Activated CD8-positive, alpha-beta T cell treated with anti-CD3 and anti-CD28 coated beads, Interleukin-2, amount 10 ng/mL, durations not matched to agents 7 days and 5 days (primary cell): ENCODE data around the gene BNIP2. TPM values are rescaled to one million over a fixed set of nuclear protein-coding genes. Genes with fewer than 3 reads are reported as not detected.
A peak's percentile ranks its signal among the peaks of the same experiment; 100 is the strongest.
"Not testable (repeated sequence)": the region's sequence is repeated elsewhere in the genome, so short reads cannot be mapped to it uniquely, and the experiment has no call there.

Experiments used
- ATAC-seq: fragments of 150-1000 bp; cut with Tn5 transposase; one replicate; pipeline ENCODE4 v1.10.0; 2021; ENCODE audit warnings: moderate library complexity
- CTCF ChIA-PET: fragments of 350-600 bp; sonication (Branson Sonifier 250); formaldehyde crosslinking; loops from one replicate; lab custom pipeline; 2021; ENCODE audit warnings: antibody characterized with exemption; lab: Charles Lee
- POLR2A ChIA-PET: fragments of 350-600 bp; sonication (Branson Sonifier 250); formaldehyde crosslinking; loops from one replicate; lab custom pipeline; 2021; ENCODE audit warnings: antibody characterized with exemption; lab: Charles Lee
- DNase-seq: peaks from one replicate; pipeline ENCODE4 v3.0.0-alpha.2; 2020
- H3K27ac Mint-ChIP-seq: one replicate; pipeline ENCODE4 v1.8.0; 2021; ENCODE audit warnings: mild to moderate bottlenecking, mixed read lengths
- H3K27me3 Mint-ChIP-seq: one replicate; pipeline ENCODE4 v1.8.0; 2021; ENCODE audit warnings: low read depth, mixed read lengths
- H3K36me3 Mint-ChIP-seq: one replicate; pipeline ENCODE4 v1.8.0; 2021; ENCODE audit warnings: low read depth, mixed read lengths
- H3K4me1 Mint-ChIP-seq: one replicate; pipeline ENCODE4 v1.8.0; 2021; ENCODE audit warnings: low read depth, mixed read lengths
- H3K4me3 Mint-ChIP-seq: one replicate; pipeline ENCODE4 v1.8.0; 2021; ENCODE audit warnings: mild to moderate bottlenecking, mixed read lengths
- H3K9me3 Mint-ChIP-seq: one replicate; pipeline ENCODE4 v1.8.0; 2022; ENCODE audit warnings: mixed read lengths; ENCODE audit not compliant: insufficient read depth
- total RNA-seq, 2 experiments: library from RNA; stranded (reverse); gene quantifications; one replicate each; pipeline ENCODE4 v1.2.3, GENCODE V29; 2021

The BNIP2 gene
- total RNA-seq, 2 experiments from 2014 or later: 69.0 to 74.8 TPM

DNA sequence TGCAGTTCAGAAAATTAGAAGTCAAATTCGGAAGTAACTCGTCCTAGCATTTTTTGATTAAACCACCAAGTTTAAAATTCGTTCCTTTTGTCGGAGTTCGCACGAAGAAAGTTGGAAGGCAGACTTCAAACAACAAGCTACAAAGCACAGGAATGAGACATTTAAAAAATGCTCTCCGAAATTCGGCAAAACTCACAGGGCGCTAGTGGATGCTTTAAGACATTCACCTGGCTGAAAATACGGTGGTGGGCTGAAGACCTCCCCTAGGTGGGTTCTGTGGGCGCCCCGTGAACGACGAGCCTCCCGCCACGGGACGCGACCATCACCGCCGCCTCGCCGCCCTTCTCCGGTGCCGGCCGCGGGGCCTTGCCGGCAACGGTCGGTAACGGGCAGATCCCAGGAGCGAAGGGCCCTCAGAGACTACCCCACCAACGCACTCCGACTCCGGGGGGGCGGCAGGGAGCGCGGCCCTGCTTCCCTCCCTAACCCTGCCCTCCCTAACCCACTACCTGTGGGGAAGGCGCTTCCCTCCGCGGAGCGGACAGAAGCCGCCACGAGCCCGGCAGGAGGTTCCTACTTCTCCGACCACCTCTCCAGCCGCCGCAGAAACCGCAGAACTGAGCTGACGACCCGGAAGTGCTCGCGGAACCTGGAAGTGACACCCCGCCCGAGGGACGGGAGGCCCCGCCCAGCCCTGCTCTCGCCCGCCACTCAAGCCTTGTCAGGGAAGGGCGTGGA lies 32.1 kb downstream of the BNIP2 start, which contains the start of gene GTF2A2:
Gene GTF2A2 (minus strand): TSS at position 619 of the 738 bp plus-strand sequence. CDS start 5,238 bp downstream, outside the sequence.
- Mint-ChIP-seq H3K4me1 (peaks cover 9% of the 10 kb centered on the region), H3K9me3 (no peaks in the 10 kb centered on the region), H3K36me3 (peaks cover 32% of the 10 kb centered on the region), H3K4me3 (peak within 1 kb of the TSS; percentile 12), H3K27ac (peak within 1 kb of the TSS; percentile 85), H3K27me3 (no peaks in the 10 kb centered on the region)
- DNase-seq (peak; percentile 98), ATAC-seq (peak; percentile 99)
- ChIA-PET CTCF (interaction anchor here (1.3 to 1.6 kb wide), 5 partner anchors 13 to 124 kb away, joined by 3 to 9 read pairs (median 4); partner anchors contain the start of gene BNIP2), POLR2A (interaction anchor here (0.6 to 2.5 kb wide), 7 partner anchors 8 to 1845 kb away, joined by 3 to 33 read pairs (median 3); partner anchors contain the start of gene BNIP2)

DNA sequence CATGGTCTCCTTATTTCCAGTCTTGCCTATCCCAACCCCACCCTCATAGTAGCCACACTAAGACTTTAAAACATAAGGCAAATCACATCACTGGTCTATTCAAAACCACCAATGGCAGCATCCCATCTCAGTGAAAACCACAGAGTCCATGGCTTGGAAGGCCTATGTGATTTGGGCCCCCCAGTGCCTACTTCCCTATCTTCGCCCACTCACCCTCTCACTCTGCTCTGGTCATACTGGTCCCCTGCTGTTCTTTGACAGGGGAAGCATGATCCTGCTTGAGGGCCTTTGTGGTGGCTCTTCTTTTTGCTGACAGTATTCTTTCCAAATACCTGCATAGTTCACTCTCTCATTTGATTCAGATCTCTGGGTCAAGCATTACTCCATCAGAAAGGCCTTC lies 35.1 kb downstream of the BNIP2 start:
- ChIA-PET POLR2A (interaction anchor here (1.0 to 1.4 kb wide), 2 partner anchors 10 to 33 kb away, joined by 3 to 4 read pairs; no protein-coding TSS in a partner anchor), CTCF (interaction anchor here (1.5 kb wide), 1 partner anchor 17 kb away, joined by 3 read pairs; no protein-coding TSS in a partner anchor)
- Mint-ChIP-seq H3K4me3 (no peak overlapping the region), H3K9me3 (no peaks in the 10 kb centered on the region), H3K4me1 (peaks cover 9% of the 10 kb centered on the region), H3K36me3 (peaks cover 31% of the 10 kb centered on the region), H3K27ac (no peak overlapping the region), H3K27me3 (no peaks in the 10 kb centered on the region)
- DNase-seq: no peak
- no peak for ATAC-seq

DNA sequence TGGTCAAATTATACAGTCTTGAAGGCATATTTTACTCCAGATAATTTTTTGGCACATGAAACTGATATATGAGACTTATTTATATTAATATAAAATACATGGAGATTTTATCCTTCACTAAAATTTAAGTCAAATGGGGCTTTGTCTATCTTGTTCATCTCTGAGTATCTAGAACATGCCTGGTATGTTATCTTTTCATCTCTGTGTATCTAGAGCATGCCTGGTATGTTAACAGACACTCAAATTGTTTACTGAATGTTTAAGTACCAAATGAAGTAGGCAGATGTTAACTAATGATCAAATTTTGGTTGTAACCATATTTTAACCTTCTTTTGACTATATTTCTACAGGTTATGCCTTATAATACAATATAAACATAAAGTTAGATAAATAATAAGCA lies 39.5 kb downstream of the BNIP2 start:
- POLR2A ChIA-PET: interaction anchor here (1.4 kb wide), 1 partner anchor 8 kb away, joined by 3 read pairs; the partner anchor contains the start of gene GTF2A2
- CTCF ChIA-PET: no interaction called here
- peaks cover 2% of the 10 kb centered on the region for H3K4me1 Mint-ChIP-seq

DNA sequence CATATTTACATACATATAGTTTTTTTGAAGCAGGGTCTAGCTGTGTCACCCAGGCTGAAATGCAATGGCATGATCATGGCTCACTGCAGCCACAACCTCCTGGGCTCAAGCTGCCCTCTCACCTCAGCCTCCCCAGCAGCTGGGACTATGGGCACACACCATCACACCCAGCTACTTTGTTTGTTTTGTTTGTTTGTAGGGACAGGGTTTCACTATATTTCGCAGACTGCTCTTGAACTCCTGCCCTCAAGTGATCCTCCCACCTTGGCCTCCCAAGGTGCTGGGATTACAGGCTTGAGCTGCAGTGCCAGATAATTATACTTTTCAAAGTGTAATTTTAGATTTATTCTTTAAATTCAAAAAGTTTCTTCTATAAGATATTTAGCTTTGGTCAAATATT lies 42.0 kb downstream of the BNIP2 start:
- Mint-ChIP-seq H3K36me3 (peaks cover 38% of the 10 kb centered on the region), H3K27ac (no peak overlapping the region), H3K4me3 (no peak overlapping the region), H3K9me3 (no peaks in the 10 kb centered on the region), H3K27me3 (no peaks in the 10 kb centered on the region), H3K4me1 (no peaks in the 10 kb centered on the region)
- no peak for ATAC-seq
- ChIA-PET CTCF (interaction anchor here (0.9 kb wide), 1 partner anchor 17 kb away, joined by 3 read pairs; no protein-coding TSS in a partner anchor), POLR2A (interaction anchor here (1.3 kb wide), 1 partner anchor 11 kb away, joined by 5 read pairs; the partner anchor contains the start of gene GTF2A2)
- no peak for DNase-seq

More for the DNA sequence above, 39.5 kb downstream of the BNIP2 start:
- Mint-ChIP-seq H3K9me3 (no peaks in the 10 kb centered on the region), H3K36me3 (peaks cover 32% of the 10 kb centered on the region), H3K27ac (no peak overlapping the region), H3K27me3 (no peaks in the 10 kb centered on the region), H3K4me3 (no peak overlapping the region)
- DNase-seq: no peak
- no peak for ATAC-seq

DNA sequence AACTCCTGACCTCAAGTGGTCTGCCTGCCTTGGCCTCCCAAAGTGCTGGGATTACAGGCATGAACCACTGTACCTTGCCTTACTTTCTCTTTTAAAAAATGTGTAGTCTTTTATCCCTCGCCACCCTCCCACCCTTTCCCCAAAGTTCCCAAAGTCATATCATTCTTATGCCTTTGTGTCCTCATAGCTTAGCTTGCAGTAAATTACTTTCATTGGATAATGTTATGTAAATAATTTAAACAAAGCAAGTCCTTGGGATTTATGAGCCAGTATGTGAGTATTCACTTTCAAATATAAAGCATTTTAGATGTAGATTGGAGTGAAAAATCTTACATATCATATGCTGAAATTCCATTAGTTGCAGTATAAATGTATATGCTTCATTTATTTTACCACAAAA lies 42.8 kb downstream of the BNIP2 start:
- Mint-ChIP-seq H3K27ac (no peak overlapping the region), H3K27me3 (no peaks in the 10 kb centered on the region), H3K36me3 (peaks cover 37% of the 10 kb centered on the region), H3K4me3 (no peak overlapping the region), H3K9me3 (no peaks in the 10 kb centered on the region), H3K4me1 (no peaks in the 10 kb centered on the region)
- DNase-seq: no peak
- no peak for ATAC-seq
- CTCF ChIA-PET: interaction anchor here (0.9 to 1.9 kb wide), 3 partner anchors 16 to 117 kb away, joined by 3 to 4 read pairs (median 3); no protein-coding TSS in a partner anchor
- POLR2A ChIA-PET: interaction anchor here (1.3 kb wide), 1 partner anchor 11 kb away, joined by 5 read pairs; the partner anchor contains the start of gene GTF2A2

DNA sequence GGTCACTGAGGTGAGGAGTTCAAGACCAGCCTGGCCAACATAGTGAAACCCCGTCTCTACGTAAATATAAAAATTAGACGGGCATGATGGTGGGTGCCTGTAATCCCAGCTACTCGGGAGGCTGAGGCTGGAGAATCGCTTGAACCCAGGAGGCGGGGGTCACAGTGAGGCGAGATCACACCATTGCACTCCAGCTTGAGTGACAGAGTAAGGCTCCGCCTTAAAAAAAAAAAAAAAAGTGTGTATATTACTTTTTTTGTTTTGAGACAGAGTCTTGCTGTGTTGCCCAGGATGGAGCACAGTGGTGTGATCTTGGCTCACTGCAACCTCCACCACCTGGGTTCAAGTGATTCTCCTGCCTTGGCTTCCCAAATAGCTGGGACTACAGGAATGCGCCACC lies 43.3 kb downstream of the BNIP2 start:
- H3K4me3 Mint-ChIP-seq, POLR2A ChIA-PET, DNase-seq: not testable (repeated sequence)

DNA sequence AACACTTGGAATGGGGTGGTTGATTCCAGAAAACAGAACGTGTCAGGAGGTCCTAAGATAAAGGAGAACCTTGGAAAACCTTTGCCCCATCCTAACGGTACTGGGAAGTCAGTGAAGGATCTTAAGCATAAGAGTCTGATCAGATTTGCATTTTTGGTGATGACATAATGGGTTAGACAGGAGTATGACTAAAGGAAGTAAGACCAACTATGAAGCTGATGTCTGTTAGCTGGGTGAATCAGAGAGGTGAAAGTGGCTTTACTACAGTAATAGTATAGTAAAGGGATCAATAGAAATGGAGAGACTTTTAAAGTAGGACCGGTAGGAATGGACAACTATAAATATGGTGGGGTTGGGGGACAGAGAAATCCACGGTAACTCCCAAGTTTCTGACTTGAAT lies 44.4 kb downstream of the BNIP2 start:
- Mint-ChIP-seq H3K9me3 (no peaks in the 10 kb centered on the region), H3K4me3 (no peak overlapping the region), H3K4me1 (no peaks in the 10 kb centered on the region), H3K36me3 (peaks cover 35% of the 10 kb centered on the region), H3K27ac (peak overlapping the region; percentile 2), H3K27me3 (no peaks in the 10 kb centered on the region)
- no peak for DNase-seq
- ATAC-seq: no peak
- ChIA-PET POLR2A (interaction anchor here (1.0 kb wide), 1 partner anchor 8 kb away, joined by 4 read pairs; no protein-coding TSS in a partner anchor), CTCF (interaction anchor here (1.2 to 1.9 kb wide), 4 partner anchors 33 to 116 kb away, joined by 4 to 5 read pairs (median 4); partner anchors contain the start of gene GCNT3)

More for the DNA sequence above, 43.3 kb downstream of the BNIP2 start:
- not testable (repeated sequence) for H3K4me1 Mint-ChIP-seq, H3K27me3 Mint-ChIP-seq, ATAC-seq, H3K27ac Mint-ChIP-seq, H3K9me3 Mint-ChIP-seq
- H3K36me3 Mint-ChIP-seq: peaks cover 38% of the 10 kb centered on the region
- CTCF ChIA-PET: interaction anchor here (0.9 to 1.9 kb wide), 2 partner anchors 113 to 117 kb away, joined by 3 to 4 read pairs; no protein-coding TSS in a partner anchor

DNA sequence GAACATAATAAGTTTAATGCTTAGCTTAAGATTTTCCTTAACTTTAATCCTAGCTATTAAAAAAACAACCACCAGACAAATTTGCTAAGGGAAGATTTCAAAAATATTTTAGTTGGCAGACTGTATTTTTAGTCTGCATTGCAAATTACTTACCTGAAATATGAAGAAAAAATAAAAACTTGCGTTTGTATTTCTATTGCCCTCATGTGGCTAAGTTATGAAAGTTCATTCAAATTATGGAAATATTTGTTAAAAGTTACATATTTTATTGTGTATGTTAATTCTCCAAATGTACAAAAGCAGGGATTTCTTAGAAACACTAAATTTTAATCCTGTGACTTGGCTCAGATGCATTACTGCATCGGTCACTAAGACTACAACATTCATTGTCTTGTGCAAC lies 46.8 kb downstream of the BNIP2 start:
- Mint-ChIP-seq H3K27me3 (no peaks in the 10 kb centered on the region), H3K36me3 (peaks cover 44% of the 10 kb centered on the region), H3K4me3 (no peak overlapping the region), H3K9me3 (no peaks in the 10 kb centered on the region), H3K27ac (no peak overlapping the region), H3K4me1 (no peaks in the 10 kb centered on the region)
- ChIA-PET CTCF (interaction anchor here (0.7 to 2.4 kb wide), 8 partner anchors 10 to 476 kb away, joined by 3 to 22 read pairs (median 4); no protein-coding TSS in a partner anchor), POLR2A (no interaction called here)
- no peak for DNase-seq
- ATAC-seq: no peak

DNA sequence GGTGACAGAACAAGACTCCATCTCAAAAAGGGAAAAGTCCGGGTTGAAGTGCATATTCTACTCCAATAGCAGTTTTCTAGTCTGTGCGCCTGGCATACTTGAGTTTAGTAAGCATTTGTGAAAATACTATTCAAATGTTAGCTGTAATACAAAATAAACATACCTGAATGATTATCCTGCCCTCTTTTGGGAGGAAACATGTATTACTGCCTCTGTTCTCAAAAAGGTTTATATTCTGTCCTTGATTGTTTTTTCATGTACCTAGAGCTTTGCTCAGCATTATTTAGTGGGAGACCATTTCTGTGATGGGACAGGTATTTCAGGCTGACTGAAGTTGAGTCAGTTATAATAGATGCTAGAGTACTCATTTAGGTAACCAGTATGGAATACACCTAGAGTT lies 51.6 kb downstream of the BNIP2 start:
- POLR2A ChIA-PET, H3K9me3 Mint-ChIP-seq, DNase-seq, H3K27me3 Mint-ChIP-seq, H3K27ac Mint-ChIP-seq, H3K4me3 Mint-ChIP-seq, ATAC-seq, H3K4me1 Mint-ChIP-seq: not testable (repeated sequence)
- H3K36me3 Mint-ChIP-seq: peaks cover 32% of the 10 kb centered on the region
- CTCF ChIA-PET: interaction anchor here (0.6 to 1.5 kb wide), 5 partner anchors 17 to 519 kb away, joined by 3 to 9 read pairs (median 3); no protein-coding TSS in a partner anchor

DNA sequence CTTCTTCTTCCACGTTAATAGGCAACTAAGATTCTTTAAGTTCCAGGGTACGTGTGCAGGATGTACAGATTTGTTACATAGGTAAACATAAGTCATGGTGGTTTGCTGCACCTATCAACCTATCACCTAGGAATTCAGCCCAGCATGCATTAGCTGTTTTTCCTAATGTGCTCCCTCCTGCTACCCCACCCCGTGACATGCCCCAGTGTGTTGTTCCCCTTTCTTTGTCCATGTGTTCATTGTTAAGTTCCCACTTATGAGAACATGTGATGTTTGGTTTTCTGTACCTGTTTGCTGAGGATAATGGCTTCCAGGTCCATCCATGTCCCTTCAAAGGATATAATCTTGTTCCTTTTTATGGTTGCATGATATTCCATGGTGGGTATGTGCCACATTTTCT lies 52.9 kb downstream of the BNIP2 start:
- Mint-ChIP-seq H3K4me1 (no peaks in the 10 kb centered on the region), H3K27ac (no peak overlapping the region), H3K36me3 (peaks cover 24% of the 10 kb centered on the region), H3K9me3 (no peaks in the 10 kb centered on the region), H3K4me3 (no peak overlapping the region), H3K27me3 (no peaks in the 10 kb centered on the region)
- ChIA-PET POLR2A (no interaction called here), CTCF (interaction anchor here (1.0 to 1.5 kb wide), 4 partner anchors 9 to 107 kb away, joined by 3 to 6 read pairs (median 3); no protein-coding TSS in a partner anchor)
- DNase-seq: no peak
- no peak for ATAC-seq

DNA sequence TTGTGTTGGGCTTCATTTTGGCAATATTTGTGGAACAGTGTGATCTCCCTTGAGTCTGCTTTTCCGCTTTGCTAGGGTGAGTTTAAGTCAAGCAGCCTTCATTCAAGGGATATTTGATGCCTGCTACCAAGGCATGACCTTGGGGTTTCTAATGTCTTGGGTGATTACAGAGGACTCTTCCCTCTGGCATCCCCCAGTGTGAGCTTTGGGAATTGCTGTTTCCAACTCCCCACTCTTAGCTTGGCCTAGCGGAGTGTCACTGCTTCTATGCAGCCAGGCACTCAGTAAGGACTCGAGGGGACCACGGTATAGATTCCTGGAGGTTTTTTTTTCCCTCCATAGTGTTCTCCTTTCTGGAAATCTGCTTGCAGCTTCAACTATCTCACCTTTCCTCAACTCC lies 56.4 kb downstream of the BNIP2 start:
- POLR2A ChIA-PET: no interaction called here
- H3K4me1 Mint-ChIP-seq: peaks cover 2% of the 10 kb centered on the region
- H3K9me3 Mint-ChIP-seq: no peaks in the 10 kb centered on the region
- H3K27ac Mint-ChIP-seq: no peak overlapping the region
- peaks cover 5% of the 10 kb centered on the region for H3K27me3 Mint-ChIP-seq
- CTCF ChIA-PET: interaction anchor here (2.2 kb wide), 1 partner anchor 104 kb away, joined by 5 read pairs; no protein-coding TSS in a partner anchor
- ATAC-seq (no peak), DNase-seq (no peak)
- H3K36me3 Mint-ChIP-seq: peaks cover 8% of the 10 kb centered on the region
- H3K4me3 Mint-ChIP-seq: no peak overlapping the region
